GM21825 (cell line): ENCODE data around the gene ZMYND8.
"Not testable (repeated sequence)": the region's sequence is repeated elsewhere in the genome, so short reads cannot be mapped to it uniquely, and the experiment has no call there.

ENCODE experiments used
- ATAC-seq: cut with Tn5 transposase; IDR thresholded peaks from one replicate; pipeline ENCODE4 v1.9.1; 2021; ENCODE audit warnings: mild to moderate bottlenecking, moderate library complexity; ENCODE audit not compliant: unreplicated experiment

The ZMYND8 gene

GRCh38 chr20:47188540-47188939 is 168.0 kb downstream of the ZMYND8 start:
- no peak for ATAC-seq

GRCh38 chr20:47187450-47188195 is 168.9 kb downstream of the ZMYND8 start:
- no peak for ATAC-seq

- no peak for ATAC-seq
These were observed 173.1 kb downstream of the ZMYND8 start for GRCh38 chr20:47183367-47183766.

GRCh38 chr20:47181056-47181862 is 175.2 kb downstream of the ZMYND8 start:
- ATAC-seq, result no peak

- ATAC-seq, result no peak
These were observed 177.2 kb downstream of the ZMYND8 start for GRCh38 chr20:47179267-47179666.

GRCh38 chr20:47178851-47179250 is 177.6 kb downstream of the ZMYND8 start:
- no peak for ATAC-seq

GRCh38 chr20:47178277-47178676 is 178.2 kb downstream of the ZMYND8 start:
- no peak for ATAC-seq

- not testable (repeated sequence) for ATAC-seq
These were observed 180.3 kb downstream of the ZMYND8 start for GRCh38 chr20:47176217-47176616.

- ATAC-seq, result no peak
These were observed 181.0 kb downstream of the ZMYND8 start for GRCh38 chr20:47175493-47175892.

- ATAC-seq, result no peak
These were observed 181.8 kb downstream of the ZMYND8 start for GRCh38 chr20:47174456-47175243.

- ATAC-seq, result no peak
These were observed 182.8 kb downstream of the ZMYND8 start for GRCh38 chr20:47173596-47174216.

- ATAC-seq, result no peak
These were observed 183.9 kb downstream of the ZMYND8 start for GRCh38 chr20:47172579-47172978.

GRCh38 chr20:47167846-47168245 is 188.7 kb downstream of the ZMYND8 start:
- no peak for ATAC-seq

- ATAC-seq, result no peak
These were observed 191.1 kb downstream of the ZMYND8 start for GRCh38 chr20:47165376-47165865.

- ATAC-seq, result no peak
These were observed 192.4 kb downstream of the ZMYND8 start for GRCh38 chr20:47164140-47164539.

- ATAC-seq, result no peak
These were observed 195.1 kb downstream of the ZMYND8 start for GRCh38 chr20:47161411-47161810.

- no peak for ATAC-seq
These were observed 195.5 kb downstream of the ZMYND8 start for GRCh38 chr20:47160992-47161391.

- no peak for ATAC-seq
These were observed 196.3 kb downstream of the ZMYND8 start for GRCh38 chr20:47160240-47160639.
